Kidney glomerular epithelial cell (primary cell): ENCODE measurements around the gene BPIFB6.

Source experiments
- DNase-seq: peaks from one replicate; lab custom pipeline; 2025; lab: John Stamatoyannopoulos, UW

BPIFB6 gene

DNA sequence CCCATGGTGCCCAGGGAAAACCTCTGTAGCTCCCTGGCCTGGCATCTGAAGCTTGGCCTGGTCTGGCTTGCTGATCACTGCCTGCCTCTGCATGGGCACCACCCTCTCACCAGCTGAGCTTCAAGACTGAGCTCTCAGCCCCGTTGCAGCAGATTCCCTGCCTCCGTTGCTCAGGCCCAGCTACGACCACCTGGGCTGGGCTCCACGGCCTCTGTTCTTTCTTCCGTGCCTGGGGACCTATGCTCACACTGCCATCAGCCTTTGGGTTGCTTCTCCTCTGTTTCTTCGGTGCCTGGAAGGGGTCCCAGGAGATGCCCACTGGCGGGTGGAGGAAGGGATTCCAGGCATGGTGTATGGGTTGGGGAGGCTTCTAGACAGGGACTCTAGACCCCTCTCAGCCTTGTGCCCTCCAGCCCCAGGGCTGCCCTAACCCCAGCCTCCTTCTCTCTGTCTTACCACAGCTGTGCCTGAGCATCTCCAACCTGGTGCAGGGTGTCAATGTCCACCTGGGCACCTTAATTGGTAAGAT, 14.8 kb upstream of the BPIFB6 start:
- no peak for DNase-seq

- DNase-seq = no peak
Measured at GRCh38 chr20:33017542-33017941, 13.9 kb upstream of the BPIFB6 start.

DNA sequence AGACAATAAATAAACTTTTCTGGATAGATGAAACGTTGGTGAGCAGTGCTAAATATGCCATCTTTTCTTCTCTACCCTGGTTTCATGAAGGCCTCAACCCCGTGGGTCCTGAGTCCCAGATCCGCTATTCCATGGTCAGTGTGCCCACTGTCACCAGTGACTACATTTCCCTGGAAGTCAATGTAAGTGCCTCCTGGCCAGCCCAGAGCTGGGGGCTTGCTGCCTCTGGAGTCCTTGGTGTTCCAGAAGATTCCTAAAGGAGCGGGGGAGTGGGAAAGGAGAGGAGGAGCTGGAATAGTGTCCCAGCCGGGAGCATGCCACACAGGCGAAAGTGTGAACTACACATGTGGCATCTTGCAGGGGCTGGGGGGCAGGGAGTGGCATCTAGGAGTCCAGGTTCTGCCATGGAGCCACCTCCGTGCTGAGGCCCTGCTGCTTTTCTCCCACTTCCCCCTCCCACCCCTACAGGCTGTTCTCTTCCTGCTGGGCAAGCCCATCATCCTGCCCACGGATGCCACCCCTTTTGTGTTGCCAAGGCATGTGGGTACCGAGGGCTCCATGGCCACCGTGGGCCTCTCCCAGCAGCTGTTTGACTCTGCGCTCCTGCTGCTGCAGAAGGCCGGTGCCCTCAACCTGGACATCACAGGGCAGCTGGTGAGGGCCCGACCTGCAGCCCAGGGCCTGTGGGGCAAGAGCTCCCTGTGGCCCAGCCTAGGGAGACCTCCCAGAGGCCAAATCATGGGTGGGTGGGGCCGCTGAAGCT, 13.1 kb upstream of the BPIFB6 start:
- no peak for DNase-seq

GRCh38 chr20:33019465-33020277, 11.8 kb upstream of the BPIFB6 start:
- DNase-seq = no peak

GRCh38 chr20:33020278-33021161, 10.9 kb upstream of the BPIFB6 start:
- DNase-seq = no peak

- DNase-seq = no peak
Measured at GRCh38 chr20:33021879-33022278, 9.6 kb upstream of the BPIFB6 start.

- DNase-seq = no peak
Measured at GRCh38 chr20:33022289-33022688, 9.2 kb upstream of the BPIFB6 start.

- no peak for DNase-seq
Measured at GRCh38 chr20:33022694-33023438, 8.6 kb upstream of the BPIFB6 start.

GRCh38 chr20:33023439-33024242, 7.8 kb upstream of the BPIFB6 start:
- DNase-seq = no peak

GRCh38 chr20:33024243-33024560, 7.2 kb upstream of the BPIFB6 start:
- DNase-seq = no peak

- DNase-seq = no peak
Measured at GRCh38 chr20:33024609-33025317, 6.7 kb upstream of the BPIFB6 start.

DNA sequence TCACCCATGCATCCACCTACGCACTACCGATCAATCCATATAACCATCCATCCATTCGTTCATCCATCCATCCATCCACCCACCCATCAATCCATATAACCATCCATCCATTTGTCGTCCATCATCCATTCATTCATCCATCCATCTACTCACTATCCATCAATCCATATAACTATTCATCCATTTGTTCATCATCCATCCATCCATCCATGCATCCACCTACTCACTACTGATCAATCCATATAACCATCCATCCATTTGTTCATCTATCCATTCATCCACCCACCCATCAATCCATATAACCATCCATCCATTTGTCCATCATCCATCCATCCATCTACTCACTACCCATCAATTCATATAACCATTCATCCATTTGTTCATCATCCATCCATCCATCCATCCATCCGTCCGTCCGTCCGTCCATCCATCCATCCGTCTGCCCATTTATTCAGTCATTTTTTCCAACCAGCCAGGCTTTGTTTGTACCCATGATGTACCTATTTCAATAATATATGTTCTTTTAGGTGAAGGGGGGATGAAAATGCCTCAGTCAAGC, 6.1 kb upstream of the BPIFB6 start:
- DNase-seq = no peak

GRCh38 chr20:33026072-33026778, 5.2 kb upstream of the BPIFB6 start:
- DNase-seq = no peak

DNA sequence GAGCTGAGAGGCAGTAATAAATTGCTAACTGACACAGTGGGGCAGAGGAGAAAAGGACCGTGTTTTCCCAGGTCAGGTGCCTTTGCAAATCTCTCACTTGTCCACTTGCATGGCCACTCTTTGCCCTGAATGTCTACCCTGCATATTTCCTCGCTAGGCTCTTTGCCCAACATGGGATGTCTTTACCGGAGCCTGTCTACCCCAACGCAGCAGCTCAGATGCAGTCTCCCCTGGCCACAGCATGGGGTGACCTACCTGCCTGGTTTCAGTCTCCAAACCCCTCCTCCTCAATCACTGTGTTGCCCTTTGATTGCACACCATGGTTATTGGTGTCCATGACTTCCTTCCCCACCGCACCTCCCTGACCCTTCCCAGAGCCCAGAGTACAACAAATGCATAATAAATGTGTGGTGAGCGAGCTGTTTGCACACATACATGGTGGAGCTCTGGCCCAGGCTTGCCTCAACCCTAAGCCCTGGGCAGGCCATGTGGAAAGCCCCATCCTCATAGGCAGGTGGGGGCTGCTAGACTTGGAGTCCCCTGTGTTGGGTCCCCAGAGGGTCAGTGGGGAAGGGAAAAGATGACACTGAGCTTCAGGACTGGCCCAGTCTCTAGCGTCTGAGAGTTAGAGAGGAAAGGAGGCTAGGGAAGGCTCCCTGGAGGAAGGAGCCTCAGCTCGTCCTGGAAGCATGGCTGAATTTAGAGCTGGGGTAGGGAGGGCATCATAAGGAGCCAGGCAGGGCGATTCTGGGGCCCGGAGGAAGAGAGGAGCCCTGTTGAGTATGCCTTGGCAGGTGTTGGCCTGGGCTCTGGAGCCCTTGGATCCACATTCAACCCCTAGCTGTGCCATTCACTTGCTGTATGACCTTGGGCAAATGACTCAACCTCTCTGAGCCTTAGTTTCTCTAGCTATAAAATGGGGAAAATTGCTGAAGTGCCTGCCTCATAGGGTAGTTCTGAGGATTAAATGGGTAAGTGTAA, 4.4 kb upstream of the BPIFB6 start:
- no peak for DNase-seq

- DNase-seq = no peak
Measured at GRCh38 chr20:33027769-33028751, 3.4 kb upstream of the BPIFB6 start.

- DNase-seq = no peak
Measured at GRCh38 chr20:33028875-33029274, 2.6 kb upstream of the BPIFB6 start.

GRCh38 chr20:33030076-33030475, 1.4 kb upstream of the BPIFB6 start:
- DNase-seq = no peak
